Choroid plexus epithelial cell (primary cell): ENCODE results near the gene HIVEP3.
A peak's percentile ranks its signal among the peaks of the same experiment; 100 is the strongest.

ENCODE experiments used
- DNase-seq: peaks from one replicate; pipeline ENCODE4 v3.0.0-alpha.2; 2010; ENCODE audit warnings: low read depth
- H3K4me3 ChIP-seq: 2 replicates; pipeline ENCODE4 v1.5.1; 2011; ENCODE audit warnings: low read depth, mild to moderate bottlenecking, control low read depth, low read length, moderate library complexity
- CTCF ChIP-seq: conservative IDR thresholded peaks from 2 replicates; pipeline ENCODE4 v1.5.1; 2011; ENCODE audit warnings: low read depth, mild to moderate bottlenecking, control low read depth, inconsistent platforms, low read length, moderate library complexity

Gene HIVEP3

DNA sequence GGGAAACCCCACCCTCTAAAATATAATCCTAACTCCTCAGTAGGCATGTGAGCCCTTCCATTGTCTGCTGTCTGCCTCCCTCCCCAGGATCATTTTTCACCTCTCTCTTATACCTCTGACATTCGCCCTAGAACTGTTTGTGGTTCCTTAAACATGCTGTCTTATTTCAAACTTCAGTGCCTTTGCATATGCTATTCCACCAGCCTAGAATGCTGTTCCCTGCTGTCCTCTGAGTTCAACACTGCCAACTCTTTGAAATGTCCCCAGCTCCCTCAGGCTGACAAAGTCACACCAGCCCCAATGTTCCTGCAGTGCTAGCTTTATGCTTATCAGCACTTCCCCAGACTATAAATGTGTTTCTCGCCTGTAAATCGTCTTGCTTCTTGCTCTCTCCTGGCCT lies 119.5 kb downstream of the HIVEP3 start:
- H3K4me3 ChIP-seq = no peak overlapping the region
- no peak for TF ChIP-seq CTCF
- DNase-seq = no peak

- TF ChIP-seq CTCF = peak; percentile 79
- peak; percentile 80 for DNase-seq
Observed at GRCh38 chr1:41795205-41795762, 123.4 kb downstream of the HIVEP3 start.

GRCh38 chr1:41794031-41794430 lies 124.7 kb downstream of the HIVEP3 start:
- no peak overlapping the region for H3K4me3 ChIP-seq
- no peak for DNase-seq
- TF ChIP-seq CTCF = no peak

More at GRCh38 chr1:41795205-41795762, 123.4 kb downstream of the HIVEP3 start:
- H3K4me3 ChIP-seq = no peak overlapping the region

- no peak for TF ChIP-seq CTCF
- H3K4me3 ChIP-seq = no peak overlapping the region
- DNase-seq = no peak
Observed at GRCh38 chr1:41792485-41792770, 126.3 kb downstream of the HIVEP3 start.

DNA sequence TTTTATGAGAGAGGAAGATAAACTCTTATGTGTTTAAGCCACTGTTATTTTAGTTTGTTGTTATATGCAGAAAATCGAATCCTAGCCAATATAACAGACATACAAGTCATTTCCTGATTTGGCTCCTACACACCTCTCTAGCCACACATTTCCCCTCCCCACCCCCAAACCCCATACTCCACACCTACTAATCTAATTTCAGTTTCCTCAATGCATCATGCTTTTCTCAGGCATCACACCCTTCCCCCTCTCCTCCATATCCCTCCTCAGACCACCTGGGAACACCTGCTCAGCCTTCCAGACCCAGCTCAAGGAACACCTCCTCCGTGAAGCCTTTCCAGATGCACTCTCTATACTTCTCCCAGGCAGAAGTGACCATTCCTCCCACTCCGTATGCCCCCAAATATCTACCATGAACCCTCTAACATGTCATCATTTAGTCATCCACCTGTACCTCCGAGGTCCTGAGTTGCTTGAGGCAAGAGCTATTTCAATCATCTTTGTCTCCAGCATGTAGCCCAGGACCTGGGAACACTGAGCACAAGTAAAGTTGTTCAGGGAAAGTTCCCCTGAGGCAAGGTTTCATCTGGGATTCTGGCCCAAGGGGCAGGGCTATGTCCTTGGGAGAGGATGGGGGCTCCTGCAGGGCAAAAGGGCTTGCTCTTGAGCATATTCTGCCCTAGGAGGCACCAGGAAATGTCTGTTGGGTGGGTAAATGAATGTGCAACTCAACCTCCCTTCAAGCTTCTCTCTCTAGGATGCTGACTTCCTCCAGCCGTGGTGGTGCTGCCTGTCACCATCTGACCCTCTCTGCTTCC lies 126.8 kb downstream of the HIVEP3 start:
- no peak for TF ChIP-seq CTCF
- no peak overlapping the region for H3K4me3 ChIP-seq
- no peak for DNase-seq

GRCh38 chr1:41790351-41790750 lies 128.4 kb downstream of the HIVEP3 start:
- no peak for DNase-seq
- no peak overlapping the region for H3K4me3 ChIP-seq
- TF ChIP-seq CTCF = no peak

DNA sequence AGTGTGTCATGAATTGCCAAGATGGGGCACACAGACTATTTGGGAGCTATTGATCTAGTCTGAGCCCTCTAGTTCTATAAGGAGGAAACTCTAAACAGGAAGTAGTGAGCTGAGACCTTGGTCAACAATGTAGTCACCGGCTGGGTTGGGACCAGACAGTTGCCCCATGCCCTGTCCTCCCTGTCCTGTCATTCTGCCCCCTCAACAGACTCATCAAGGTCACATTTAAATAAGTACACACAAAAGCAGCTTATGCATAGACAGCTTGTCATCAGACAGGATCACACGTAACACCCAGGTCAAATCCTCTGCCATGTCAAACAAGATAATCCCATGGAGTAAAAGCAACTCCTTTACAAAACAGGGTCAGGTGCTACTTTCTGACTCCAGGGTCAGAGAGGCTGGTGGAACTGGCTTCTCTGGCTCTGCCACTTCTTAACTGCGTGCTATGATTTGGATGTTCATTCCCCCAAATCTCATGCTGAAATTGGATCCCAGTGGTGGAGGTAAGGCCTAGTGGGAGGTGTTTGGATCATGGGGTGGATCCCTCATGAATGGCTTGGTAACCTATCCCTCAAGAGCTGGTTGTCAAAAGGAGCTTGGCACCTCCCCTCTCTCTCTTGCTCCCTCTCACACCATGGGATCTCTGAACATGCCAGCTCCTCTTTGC lies 128.9 kb downstream of the HIVEP3 start:
- no peak overlapping the region for H3K4me3 ChIP-seq
- no peak for TF ChIP-seq CTCF
- no peak for DNase-seq
